ENCODE measurements around the gene LAMB4. TPM values are rescaled to one million over a fixed set of nuclear protein-coding genes. Genes with fewer than 3 reads are reported as not detected.

LAMB4 gene
- polyA plus RNA-seq, 1 of the 3 experiments (the other 2 are of a cell fraction), result 0.36 TPM

GRCh38 chr7:108104324-108104723 is 25.8 kb downstream of the LAMB4 start:
- 93% methylated on average over 7 of the region's 7 CpGs for WGBS (ENCODE audit: low lambda C conversion rate)
- H3K27ac ChIP-seq (ENCODE audit: low read depth in 2 of 2, low read length in 1 of 2), result no peak overlapping the region
- POLR2A ChIA-PET, result interaction anchor here (0.5 kb wide), 1 partner anchor 103 kb away, joined by 3 read pairs; no protein-coding TSS in a partner anchor
- DNase-seq, result no peak
- no peaks in the 10 kb centered on the region for H3K36me3 ChIP-seq (replicated peaks in 1 of 2; ENCODE audit: control insufficient read depth in 1 of 2, insufficient read depth in 2 of 2, low read length in 1 of 2)
- no peaks in the 10 kb centered on the region for H3K27me3 ChIP-seq (ENCODE audit: insufficient read depth)
- no peak overlapping the region for H2AFZ ChIP-seq (ENCODE audit: low read depth)
- H3F3A ChIP-seq (replicated peaks; ENCODE audit: insufficient read depth), result no peaks in the 10 kb centered on the region
- H3K4me2 ChIP-seq, result no peak overlapping the region
- no peaks in the 10 kb centered on the region for H3K9me2 ChIP-seq
- H3K9ac ChIP-seq, result no peak overlapping the region
- H3K4me1 ChIP-seq (ENCODE audit: control insufficient read depth in 1 of 2, insufficient read depth in 2 of 2, low read depth in 1 of 2, low read length in 1 of 2), result peaks cover 0 to 6% of the 10 kb centered on the region in 2 experiments; a peak in 1 of 4 replicates
- H3K9me3 ChIP-seq, result no peaks in the 10 kb centered on the region
- no peak overlapping the region for H3K4me3 ChIP-seq (ENCODE audit: low read depth in 2 of 2, low read length in 1 of 2)
- H4K20me1 ChIP-seq (ENCODE audit: insufficient read depth), result no peaks in the 10 kb centered on the region
- TF ChIP-seq, protein P1, sequence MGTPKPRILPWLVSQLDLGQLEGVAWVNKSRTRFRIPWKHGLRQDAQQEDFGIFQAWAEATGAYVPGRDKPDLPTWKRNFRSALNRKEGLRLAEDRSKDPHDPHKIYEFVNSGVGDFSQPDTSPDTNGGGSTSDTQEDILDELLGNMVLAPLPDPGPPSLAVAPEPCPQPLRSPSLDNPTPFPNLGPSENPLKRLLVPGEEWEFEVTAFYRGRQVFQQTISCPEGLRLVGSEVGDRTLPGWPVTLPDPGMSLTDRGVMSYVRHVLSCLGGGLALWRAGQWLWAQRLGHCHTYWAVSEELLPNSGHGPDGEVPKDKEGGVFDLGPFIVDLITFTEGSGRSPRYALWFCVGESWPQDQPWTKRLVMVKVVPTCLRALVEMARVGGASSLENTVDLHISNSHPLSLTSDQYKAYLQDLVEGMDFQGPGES (IDR thresholded peaks at IDR 0.05; ENCODE audit: low read depth, low read length), result no peak
- no peak for TF ChIP-seq EP300 (IDR thresholded peaks at IDR 0.05; ENCODE audit: borderline replicate concordance in 1 of 2, low read depth in 1 of 2, low read length in 1 of 2)
- TF ChIP-seq, protein P2, sequence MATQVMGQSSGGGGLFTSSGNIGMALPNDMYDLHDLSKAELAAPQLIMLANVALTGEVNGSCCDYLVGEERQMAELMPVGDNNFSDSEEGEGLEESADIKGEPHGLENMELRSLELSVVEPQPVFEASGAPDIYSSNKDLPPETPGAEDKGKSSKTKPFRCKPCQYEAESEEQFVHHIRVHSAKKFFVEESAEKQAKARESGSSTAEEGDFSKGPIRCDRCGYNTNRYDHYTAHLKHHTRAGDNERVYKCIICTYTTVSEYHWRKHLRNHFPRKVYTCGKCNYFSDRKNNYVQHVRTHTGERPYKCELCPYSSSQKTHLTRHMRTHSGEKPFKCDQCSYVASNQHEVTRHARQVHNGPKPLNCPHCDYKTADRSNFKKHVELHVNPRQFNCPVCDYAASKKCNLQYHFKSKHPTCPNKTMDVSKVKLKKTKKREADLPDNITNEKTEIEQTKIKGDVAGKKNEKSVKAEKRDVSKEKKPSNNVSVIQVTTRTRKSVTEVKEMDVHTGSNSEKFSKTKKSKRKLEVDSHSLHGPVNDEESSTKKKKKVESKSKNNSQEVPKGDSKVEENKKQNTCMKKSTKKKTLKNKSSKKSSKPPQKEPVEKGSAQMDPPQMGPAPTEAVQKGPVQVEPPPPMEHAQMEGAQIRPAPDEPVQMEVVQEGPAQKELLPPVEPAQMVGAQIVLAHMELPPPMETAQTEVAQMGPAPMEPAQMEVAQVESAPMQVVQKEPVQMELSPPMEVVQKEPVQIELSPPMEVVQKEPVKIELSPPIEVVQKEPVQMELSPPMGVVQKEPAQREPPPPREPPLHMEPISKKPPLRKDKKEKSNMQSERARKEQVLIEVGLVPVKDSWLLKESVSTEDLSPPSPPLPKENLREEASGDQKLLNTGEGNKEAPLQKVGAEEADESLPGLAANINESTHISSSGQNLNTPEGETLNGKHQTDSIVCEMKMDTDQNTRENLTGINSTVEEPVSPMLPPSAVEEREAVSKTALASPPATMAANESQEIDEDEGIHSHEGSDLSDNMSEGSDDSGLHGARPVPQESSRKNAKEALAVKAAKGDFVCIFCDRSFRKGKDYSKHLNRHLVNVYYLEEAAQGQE (IDR thresholded peaks at IDR 0.05; ENCODE audit: low read depth, low read length), result no peak
- TF ChIP-seq JUND (IDR thresholded peaks at IDR 0.05), result no peak
- TF ChIP-seq, protein P3, sequence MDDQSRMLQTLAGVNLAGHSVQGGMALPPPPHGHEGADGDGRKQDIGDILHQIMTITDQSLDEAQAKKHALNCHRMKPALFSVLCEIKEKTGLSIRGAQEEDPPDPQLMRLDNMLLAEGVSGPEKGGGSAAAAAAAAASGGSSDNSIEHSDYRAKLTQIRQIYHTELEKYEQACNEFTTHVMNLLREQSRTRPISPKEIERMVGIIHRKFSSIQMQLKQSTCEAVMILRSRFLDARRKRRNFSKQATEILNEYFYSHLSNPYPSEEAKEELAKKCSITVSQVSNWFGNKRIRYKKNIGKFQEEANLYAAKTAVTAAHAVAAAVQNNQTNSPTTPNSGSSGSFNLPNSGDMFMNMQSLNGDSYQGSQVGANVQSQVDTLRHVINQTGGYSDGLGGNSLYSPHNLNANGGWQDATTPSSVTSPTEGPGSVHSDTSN (IDR thresholded peaks at IDR 0.05), result no peak
- TF ChIP-seq FOSL2 (IDR thresholded peaks at IDR 0.05; ENCODE audit: borderline replicate concordance, low read depth), result no peak
- TF ChIP-seq GATA2 (CRISPR knock-in tag; IDR thresholded peaks at IDR 0.05), result no peak
- TF ChIP-seq EZH2phosphoT487 (IDR thresholded peaks at IDR 0.05; ENCODE audit: borderline replicate concordance, low read depth), result no peak
- CTCF ChIA-PET, result interaction anchor here (0.5 to 6.6 kb wide), 5 partner anchors 9 to 173 kb away, joined by 3 to 43 read pairs (median 3); no protein-coding TSS in a partner anchor
- H3K79me2 ChIP-seq (ENCODE audit: insufficient read depth), result no peaks in the 10 kb centered on the region
